CD4-positive, alpha-beta T cell treated with Interleukin-4 for 1 hour (primary cell): ENCODE data around the gene CEP290.
"Not testable (repeated sequence)": the region's sequence is repeated elsewhere in the genome, so short reads cannot be mapped to it uniquely, and the experiment has no call there.

Experiments
- DNase-seq, 2 donors: peaks; one replicate each; pipeline ENCODE4 v3.0.0-alpha.2; 2020 to 2022

The CEP290 gene

GRCh38 chr12:88141425-88141773 lies 489 bp downstream of the CEP290 start:
- DNase-seq: no peak

- DNase-seq: not testable (repeated sequence)
These were observed 2.2 kb downstream of the CEP290 start for GRCh38 chr12:88139711-88140110.

GRCh38 chr12:88133181-88133580 lies 8.7 kb downstream of the CEP290 start:
- not testable (repeated sequence) for DNase-seq

GRCh38 chr12:88132392-88132791 lies 9.5 kb downstream of the CEP290 start:
- DNase-seq: no peak

- DNase-seq: no peak
These were observed 14.0 kb downstream of the CEP290 start for GRCh38 chr12:88127855-88128254.

GRCh38 chr12:88127099-88127498 lies 14.8 kb downstream of the CEP290 start:
- no peak for DNase-seq

GRCh38 chr12:88122666-88123065 lies 19.2 kb downstream of the CEP290 start:
- DNase-seq: no peak

GRCh38 chr12:88113871-88114270 lies 28.0 kb downstream of the CEP290 start:
- no peak for DNase-seq

- DNase-seq: peak in 1 of 2 donors; percentile 46
These were observed 30.7 kb downstream of the CEP290 start for GRCh38 chr12:88111074-88111652.

GRCh38 chr12:88108021-88108420 lies 33.9 kb downstream of the CEP290 start:
- DNase-seq: no peak

- no peak for DNase-seq
These were observed 48.3 kb downstream of the CEP290 start for GRCh38 chr12:88093573-88093972.

GRCh38 chr12:88092771-88093170 lies 49.1 kb downstream of the CEP290 start:
- DNase-seq: no peak

GRCh38 chr12:88084210-88084609 lies 57.7 kb downstream of the CEP290 start:
- DNase-seq: no peak

- no peak for DNase-seq
These were observed 58.3 kb downstream of the CEP290 start for GRCh38 chr12:88083634-88084033.

- no peak for DNase-seq
These were observed 60.6 kb downstream of the CEP290 start for GRCh38 chr12:88081247-88081646.

GRCh38 chr12:88067301-88067700 lies 74.6 kb downstream of the CEP290 start:
- no peak for DNase-seq

GRCh38 chr12:88063375-88063774 lies 78.5 kb downstream of the CEP290 start:
- DNase-seq: no peak

GRCh38 chr12:88062474-88062873 lies 79.4 kb downstream of the CEP290 start:
- DNase-seq: no peak

GRCh38 chr12:88058719-88059077 lies 83.2 kb downstream of the CEP290 start:
- DNase-seq: no peak

- no peak for DNase-seq
These were observed 83.7 kb downstream of the CEP290 start for GRCh38 chr12:88057994-88058718.

GRCh38 chr12:88056571-88056970 lies 85.3 kb downstream of the CEP290 start:
- DNase-seq: no peak

- peak in 1 of 2 donors; percentile 11 for DNase-seq
These were observed 89.2 kb downstream of the CEP290 start for GRCh38 chr12:88052686-88053085.

GRCh38 chr12:88044035-88044434 lies 97.9 kb downstream of the CEP290 start:
- DNase-seq: no peak

- no peak for DNase-seq
These were observed 104.1 kb downstream of the CEP290 start for GRCh38 chr12:88037770-88038169.

- DNase-seq: no peak
These were observed 105.4 kb downstream of the CEP290 start for GRCh38 chr12:88036353-88036965.
